Right atrium auricular region (tissue), 2 donors: ENCODE measurements around the gene C11orf91. TPM values are rescaled to one million over a fixed set of nuclear protein-coding genes. Genes with fewer than 3 reads are reported as not detected.

Experiments
- DNase-seq: peaks from one replicate; pipeline ENCODE4 v3.0.0-alpha.2; 2019; ENCODE audit warnings: low spot score
- H3K27ac ChIP-seq, 2 donors: fragments of 200-600 bp; sonication (generic); 1 replicate in 1 of 2; 2 replicates in 1 of 2; pipeline ENCODE4 v1.5.1; 2016 to 2019
- H3K27me3 ChIP-seq, 2 donors: fragments of 200-600 bp; sonication (generic); one replicate each; pipeline versions ENCODE4 v1.5.1 to v1.6.0; 2017 to 2019
- H3K36me3 ChIP-seq: fragments of 200-600 bp; sonication (generic); one replicate; pipeline ENCODE4 v1.5.1; 2016
- H3K4me1 ChIP-seq, 2 donors: fragments of 200-600 bp; sonication (generic); one replicate each; pipeline versions ENCODE4 v1.5.1 to v1.6.0; 2017 to 2019
- H3K4me3 ChIP-seq, 2 donors: fragments of 200-600 bp; sonication (generic); 1 replicate in 1 of 2; 2 replicates in 1 of 2; pipeline ENCODE4 v1.5.1; 2017 to 2019; ENCODE audit warnings: mild to moderate bottlenecking in 1 of 2, moderate library complexity in 1 of 2
- H3K9me3 ChIP-seq, 2 donors: fragments of 200-600 bp; sonication (generic); one replicate each; pipeline ENCODE4 v1.5.1; 2019
- CTCF ChIP-seq, 2 donors: fragments of 200-600 bp; sonication (generic); IDR thresholded peaks; one replicate each; pipeline ENCODE4 v1.5.1; 2019; ENCODE audit warnings: antibody characterized with exemption in 2 of 2
- total RNA-seq, 2 donors: library from RNA; depleted of rRNA; stranded (reverse); fragments of >200 nt; gene quantifications; one replicate each; pipeline ENCODE4 v1.1.0, GENCODE V29; 2016

The C11orf91 gene
- not detected for total RNA-seq

- Histone ChIP-seq H3K27ac (peak within 1 kb of the TSS; percentile 70 to 81), H3K9me3 (no peaks in the 10 kb centered on the region), H3K27me3 (no peaks in the 10 kb centered on the region), H3K36me3 (no peaks in the 10 kb centered on the region), H3K4me1 (peaks cover 0 to 61% of the 10 kb centered on the region in 2 donors), H3K4me3 (peak within 1 kb of the TSS; percentile 41 to 58)
- peak; percentile 95 for DNase-seq
- no peak for TF ChIP-seq CTCF (IDR thresholded peaks at IDR 0.05)
Observed at GRCh38 chr11:33700502-33701271, at the start of gene C11orf91. C11orf91 (minus strand) TSS chr11:33700826; CDS start chr11:33700740, 86 bp downstream.

GRCh38 chr11:33747979-33748378 lies 47.4 kb upstream of the C11orf91 start:
- H3K4me1 ChIP-seq = no peaks in the 10 kb centered on the region
- no peak for DNase-seq
- no peak overlapping the region for H3K27ac ChIP-seq
- peaks cover 22% of the 10 kb centered on the region for H3K36me3 ChIP-seq
- H3K9me3 ChIP-seq = no peaks in the 10 kb centered on the region
- no peak overlapping the region for H3K4me3 ChIP-seq
- no peak for TF ChIP-seq CTCF (IDR thresholded peaks at IDR 0.05)
- no peaks in the 10 kb centered on the region for H3K27me3 ChIP-seq

GRCh38 chr11:33743291-33743690 lies 42.7 kb upstream of the C11orf91 start:
- no peaks in the 10 kb centered on the region for H3K27me3 ChIP-seq
- H3K4me1 ChIP-seq = no peaks in the 10 kb centered on the region
- H3K4me3 ChIP-seq = no peak overlapping the region
- no peak for DNase-seq
- no peak for TF ChIP-seq CTCF (IDR thresholded peaks at IDR 0.05)
- H3K36me3 ChIP-seq = peaks cover 11% of the 10 kb centered on the region
- H3K27ac ChIP-seq = no peak overlapping the region
- H3K9me3 ChIP-seq = no peaks in the 10 kb centered on the region

GRCh38 chr11:33742249-33742851 lies 41.7 kb upstream of the C11orf91 start:
- Histone ChIP-seq H3K4me1 (peaks cover 0 to 5% of the 10 kb centered on the region in 2 donors), H3K36me3 (peaks cover 11% of the 10 kb centered on the region), H3K27me3 (no peaks in the 10 kb centered on the region), H3K27ac (no peak overlapping the region), H3K9me3 (no peaks in the 10 kb centered on the region), H3K4me3 (no peak overlapping the region)
- peak; percentile 42 to 72 for TF ChIP-seq CTCF (IDR thresholded peaks at IDR 0.05)
- DNase-seq = no peak

- Histone ChIP-seq H3K27ac (no peak overlapping the region), H3K36me3 (peaks cover 11% of the 10 kb centered on the region)
- no peak for TF ChIP-seq CTCF (IDR thresholded peaks at IDR 0.05)
Observed at GRCh38 chr11:33741806-33742205, 41.2 kb upstream of the C11orf91 start.

More at GRCh38 chr11:33741806-33742205, 41.2 kb upstream of the C11orf91 start:
- Histone ChIP-seq H3K27me3 (no peaks in the 10 kb centered on the region), H3K9me3 (no peaks in the 10 kb centered on the region), H3K4me3 (no peak overlapping the region), H3K4me1 (peaks cover 0 to 10% of the 10 kb centered on the region in 2 donors)
- DNase-seq = no peak
